Measurements from ENCODE around the gene MCC. TPM values are rescaled to one million over a fixed set of nuclear protein-coding genes. Genes with fewer than 3 reads are reported as not detected.

Gene MCC
- total and polyA plus RNA-seq, 4 donors, result 9.0 to 47.3 (median 14.7) TPM

DNA sequence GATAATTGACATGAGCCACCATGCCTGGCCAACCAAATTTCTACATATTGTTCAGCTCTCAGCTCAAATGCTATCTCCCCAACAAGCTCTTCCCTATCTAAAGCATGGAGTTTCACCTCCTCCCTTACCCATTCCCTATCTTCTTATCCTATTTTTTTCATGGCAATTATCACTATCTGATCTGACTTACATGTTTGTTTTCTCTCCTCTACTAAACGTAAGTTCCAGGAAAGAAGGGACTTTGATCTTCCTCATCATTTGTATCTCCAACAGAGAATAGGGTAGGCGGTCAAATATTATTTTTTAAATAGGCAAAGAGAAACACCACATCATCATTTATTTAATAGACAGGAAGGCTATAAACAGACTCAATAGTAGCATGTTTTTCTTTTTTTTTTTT lies 381.4 kb downstream of the MCC start:
- Histone ChIP-seq H3K36me3 (ENCODE audit: control insufficient read depth in 4 of 4, insufficient read depth in 3 of 4, low read depth in 1 of 4, low read length in 3 of 4) (peaks cover 0 to 18% (median 6%) of the 10 kb centered on the region in 4 donors), H3K4me1 (ENCODE audit: control insufficient read depth in 4 of 4, insufficient read depth in 4 of 4, low read length in 3 of 4) (peaks cover 9 to 34% (median 13%) of the 10 kb centered on the region in 4 donors), H3K4me3 (ENCODE audit: low read depth in 1 of 3, low read length in 3 of 3) (no peak overlapping the region), H3K27ac (ENCODE audit: low read depth in 1 of 2, low read length in 2 of 2) (peak overlapping the region; percentile 40 to 66), H3K27me3 (ENCODE audit: control insufficient read depth in 4 of 4, insufficient read depth in 4 of 4, low read length in 3 of 4) (no peaks in the 10 kb centered on the region), H3K9ac (ENCODE audit: low read depth in 1 of 2, low read length in 2 of 2) (no peak overlapping the region), H3K9me3 (ENCODE audit: control insufficient read depth in 4 of 4, low read length in 3 of 4) (no peaks in the 10 kb centered on the region)
- no peak for DNase-seq (ENCODE audit: low spot score)
- 43% methylated on average over 2 of the region's 2 CpGs for WGBS
- TF ChIP-seq TAF1 (conservative IDR thresholded peaks at IDR 0.05), result no peak
- TF ChIP-seq, protein P1, sequence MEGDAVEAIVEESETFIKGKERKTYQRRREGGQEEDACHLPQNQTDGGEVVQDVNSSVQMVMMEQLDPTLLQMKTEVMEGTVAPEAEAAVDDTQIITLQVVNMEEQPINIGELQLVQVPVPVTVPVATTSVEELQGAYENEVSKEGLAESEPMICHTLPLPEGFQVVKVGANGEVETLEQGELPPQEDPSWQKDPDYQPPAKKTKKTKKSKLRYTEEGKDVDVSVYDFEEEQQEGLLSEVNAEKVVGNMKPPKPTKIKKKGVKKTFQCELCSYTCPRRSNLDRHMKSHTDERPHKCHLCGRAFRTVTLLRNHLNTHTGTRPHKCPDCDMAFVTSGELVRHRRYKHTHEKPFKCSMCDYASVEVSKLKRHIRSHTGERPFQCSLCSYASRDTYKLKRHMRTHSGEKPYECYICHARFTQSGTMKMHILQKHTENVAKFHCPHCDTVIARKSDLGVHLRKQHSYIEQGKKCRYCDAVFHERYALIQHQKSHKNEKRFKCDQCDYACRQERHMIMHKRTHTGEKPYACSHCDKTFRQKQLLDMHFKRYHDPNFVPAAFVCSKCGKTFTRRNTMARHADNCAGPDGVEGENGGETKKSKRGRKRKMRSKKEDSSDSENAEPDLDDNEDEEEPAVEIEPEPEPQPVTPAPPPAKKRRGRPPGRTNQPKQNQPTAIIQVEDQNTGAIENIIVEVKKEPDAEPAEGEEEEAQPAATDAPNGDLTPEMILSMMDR (IDR thresholded peaks at IDR 0.05; ENCODE audit: low read depth, low read length, missing input control), result no peak
- no peak for TF ChIP-seq REST (IDR thresholded peaks at IDR 0.05)
- no peak for TF ChIP-seq JUND (IDR thresholded peaks at IDR 0.05)
- peak; percentile 11 for TF ChIP-seq FOXA1 (IDR thresholded peaks at IDR 0.05)
- TF ChIP-seq HNF4A (conservative IDR thresholded peaks at IDR 0.05), result peak; percentile 71 to 83
- peak; percentile 31 for TF ChIP-seq HNF4G (IDR thresholded peaks at IDR 0.05)
- TF ChIP-seq GABPA (IDR thresholded peaks at IDR 0.05 in 1 of 2, conservative IDR thresholded peaks at IDR 0.05 in 1 of 2), result no peak
- TF ChIP-seq, protein P2, sequence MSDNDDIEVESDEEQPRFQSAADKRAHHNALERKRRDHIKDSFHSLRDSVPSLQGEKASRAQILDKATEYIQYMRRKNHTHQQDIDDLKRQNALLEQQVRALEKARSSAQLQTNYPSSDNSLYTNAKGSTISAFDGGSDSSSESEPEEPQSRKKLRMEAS (IDR thresholded peaks at IDR 0.05), result peak; percentile 46
- peak; percentile 32 for TF ChIP-seq FOXA2 (IDR thresholded peaks at IDR 0.05)
- TF ChIP-seq, protein P3, sequence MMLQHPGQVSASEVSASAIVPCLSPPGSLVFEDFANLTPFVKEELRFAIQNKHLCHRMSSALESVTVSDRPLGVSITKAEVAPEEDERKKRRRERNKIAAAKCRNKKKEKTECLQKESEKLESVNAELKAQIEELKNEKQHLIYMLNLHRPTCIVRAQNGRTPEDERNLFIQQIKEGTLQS (IDR thresholded peaks at IDR 0.05), result no peak
- TF ChIP-seq, protein P4, sequence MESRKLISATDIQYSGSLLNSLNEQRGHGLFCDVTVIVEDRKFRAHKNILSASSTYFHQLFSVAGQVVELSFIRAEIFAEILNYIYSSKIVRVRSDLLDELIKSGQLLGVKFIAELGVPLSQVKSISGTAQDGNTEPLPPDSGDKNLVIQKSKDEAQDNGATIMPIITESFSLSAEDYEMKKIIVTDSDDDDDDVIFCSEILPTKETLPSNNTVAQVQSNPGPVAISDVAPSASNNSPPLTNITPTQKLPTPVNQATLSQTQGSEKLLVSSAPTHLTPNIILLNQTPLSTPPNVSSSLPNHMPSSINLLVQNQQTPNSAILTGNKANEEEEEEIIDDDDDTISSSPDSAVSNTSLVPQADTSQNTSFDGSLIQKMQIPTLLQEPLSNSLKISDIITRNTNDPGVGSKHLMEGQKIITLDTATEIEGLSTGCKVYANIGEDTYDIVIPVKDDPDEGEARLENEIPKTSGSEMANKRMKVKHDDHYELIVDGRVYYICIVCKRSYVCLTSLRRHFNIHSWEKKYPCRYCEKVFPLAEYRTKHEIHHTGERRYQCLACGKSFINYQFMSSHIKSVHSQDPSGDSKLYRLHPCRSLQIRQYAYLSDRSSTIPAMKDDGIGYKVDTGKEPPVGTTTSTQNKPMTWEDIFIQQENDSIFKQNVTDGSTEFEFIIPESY (IDR thresholded peaks at IDR 0.05), result peak; percentile 51
- peak in 1 of 2 donors; percentile 23 for TF ChIP-seq RAD21 (IDR thresholded peaks at IDR 0.05)
- no peak for TF ChIP-seq EGR1 (IDR thresholded peaks at IDR 0.05; ENCODE audit: low read depth in 2 of 2)
- TF ChIP-seq NR2F2 (IDR thresholded peaks at IDR 0.05), result no peak
- peak; percentile 61 for TF ChIP-seq YY1 (IDR thresholded peaks at IDR 0.05)
- peak in 1 of 2 donors; percentile 61 for TF ChIP-seq RXRA (IDR thresholded peaks at IDR 0.05)
- TF ChIP-seq SP1 (IDR thresholded peaks at IDR 0.05), result peak; percentile 44

Measured in liver (tissue), 9 donors.